HepG2 (cell line): Measurements from ENCODE around the gene RAB36. TPM values are rescaled to one million over a fixed set of nuclear protein-coding genes. Genes with fewer than 3 reads are reported as not detected.

Source experiments
- ELF4 ChIP-seq: sonication (generic); formaldehyde crosslinking; IDR thresholded peaks from 2 replicates; pipeline ENCODE4 v1.5.0; 2020; ENCODE audit warnings: missing genetic modification reagents, mild to moderate bottlenecking, moderate library complexity, borderline replicate concordance
- ESRRA ChIP-seq: sonication (generic); formaldehyde crosslinking; IDR thresholded peaks from 2 replicates; pipeline ENCODE4 v1.5.1; 2020; ENCODE audit warnings: mild to moderate bottlenecking, low read depth, missing genetic modification reagents
- NR1H2 ChIP-seq: sonication (generic); formaldehyde crosslinking; IDR thresholded peaks from 2 replicates; pipeline ENCODE4 v1.8.1; 2022; ENCODE audit warnings: low read depth, missing genetic modification reagents, borderline replicate concordance
- PCBP1 ChIP-seq: fragments of 200-400 bp; formaldehyde crosslinking; IDR thresholded peaks from 2 replicates; pipeline ENCODE4 v1.6.1; 2017; ENCODE audit warnings: mild to moderate bottlenecking, low read depth, low read length, borderline replicate concordance
- PITX1 ChIP-seq: sonication (generic); formaldehyde crosslinking; IDR thresholded peaks from 2 replicates; pipeline ENCODE4 v1.5.1; 2020; ENCODE audit warnings: mild to moderate bottlenecking, missing genetic modification reagents
- SATB2 ChIP-seq: sonication (generic); formaldehyde crosslinking; IDR thresholded peaks from 2 replicates; pipeline ENCODE4 v1.5.0; 2020; ENCODE audit warnings: missing genetic modification reagents
- SIX1 ChIP-seq: sonication (generic); formaldehyde crosslinking; IDR thresholded peaks from 2 replicates; pipeline ENCODE4 v1.4.0; 2020; ENCODE audit warnings: missing genetic modification reagents, borderline replicate concordance
- SNAPC4 ChIP-seq: sonication (generic); formaldehyde crosslinking; IDR thresholded peaks from 2 replicates; pipeline ENCODE4 v1.4.0; 2020; ENCODE audit warnings: mild to moderate bottlenecking, missing genetic modification reagents
- SRY ChIP-seq: sonication (generic); formaldehyde crosslinking; IDR thresholded peaks from 2 replicates; pipeline ENCODE4 v1.8.0; 2022; ENCODE audit warnings: mild to moderate bottlenecking, missing genetic modification reagents
- XRCC5 ChIP-seq: fragments of 200-400 bp; formaldehyde crosslinking; optimal IDR thresholded peaks from 2 replicates; pipeline ENCODE3; 2017; ENCODE audit warnings: mild to moderate bottlenecking, low read length
- YY1 ChIP-seq: IDR thresholded peaks from 2 replicates; pipeline ENCODE4 v1.6.1; 2011; ENCODE audit warnings: low read length, low read depth, moderate library complexity, mild to moderate bottlenecking; ENCODE audit not compliant: insufficient read depth, insufficient replicate concordance
- ZBTB3 ChIP-seq: sonication (generic); formaldehyde crosslinking; IDR thresholded peaks from 2 replicates; pipeline ENCODE4 v1.4.0; 2020; ENCODE audit warnings: low read depth, mild to moderate bottlenecking, moderate library complexity, missing genetic modification reagents, borderline replicate concordance
- ZBTB42 ChIP-seq: sonication (generic); formaldehyde crosslinking; IDR thresholded peaks from 2 replicates; pipeline ENCODE4 v1.5.0; 2020; ENCODE audit warnings: mild to moderate bottlenecking, missing genetic modification reagents
- ZFP91 ChIP-seq: sonication (generic); formaldehyde crosslinking; IDR thresholded peaks from 2 replicates; pipeline ENCODE4 v1.9.0; 2022; ENCODE audit warnings: missing genetic modification reagents, mild to moderate bottlenecking, borderline replicate concordance
- ZNF138 ChIP-seq: sonication (generic); formaldehyde crosslinking; IDR thresholded peaks from 2 replicates; pipeline ENCODE4 v1.5.0; 2020; ENCODE audit warnings: mild to moderate bottlenecking, low read depth, missing genetic modification reagents
- ZNF839 ChIP-seq: sonication (generic); formaldehyde crosslinking; IDR thresholded peaks from 2 replicates; pipeline ENCODE4 v1.4.0; 2020; ENCODE audit warnings: missing genetic modification reagents, mild to moderate bottlenecking, borderline replicate concordance
- ZSCAN5A ChIP-seq: sonication (generic); formaldehyde crosslinking; IDR thresholded peaks from 2 replicates; pipeline ENCODE4 v1.8.0; 2022; ENCODE audit warnings: mild to moderate bottlenecking, missing genetic modification reagents, borderline replicate concordance
- ZZZ3 ChIP-seq: sonication (generic); formaldehyde crosslinking; IDR thresholded peaks from 2 replicates; pipeline ENCODE4 v1.4.0; 2020; ENCODE audit warnings: missing genetic modification reagents, mild to moderate bottlenecking, borderline replicate concordance
- polyA plus RNA-seq, 8 experiments: library from polyadenylated mRNA; depleted of rRNA in 3 of 8; stranded (reverse) in 7 of 8; unstranded in 1 of 8; fragments of >200 nt; fragmentation: Illumina TruSeq in 4 of 8; extraction: Trizol in 4 of 8; gene quantifications; 2 replicates each; pipeline versions ENCODE4 v1.2.1 to v1.2.3, GENCODE V29; 2011 to 2016; ENCODE audit warnings: low read depth in 4 of 8, missing spikeins in 1 of 8, mixed read lengths in 1 of 8; ENCODE audit not compliant: insufficient read depth in 1 of 8
- total RNA-seq, 5 experiments: library from RNA; depleted of rRNA; stranded (reverse); fragments of >200 nt; fragmentation: Illumina TruSeq; extraction: Trizol; gene quantifications; 2 replicates each; pipeline ENCODE4 v1.2.3, GENCODE V29; 2016; ENCODE audit warnings: low read depth in 1 of 5

The RAB36 gene
- total and polyA plus RNA-seq, 2 of the 13 experiments (the other 11 are each of a cell fraction or from before 2014, with no cell fraction given), result 0.24 to 0.86 TPM

- no peak for TF ChIP-seq SRY (CRISPR knock-in tag)
- TF ChIP-seq ZNF839, result no peak
- no peak for TF ChIP-seq NR1H2
- no peak for TF ChIP-seq ELF4 (CRISPR knock-in tag)
- no peak for TF ChIP-seq ZNF138
- TF ChIP-seq PITX1 (CRISPR knock-in tag), result no peak
- TF ChIP-seq ZBTB42 (CRISPR knock-in tag), result no peak
- no peak for TF ChIP-seq PCBP1
- TF ChIP-seq ZZZ3, result no peak
- peak; percentile 24 for TF ChIP-seq XRCC5
- TF ChIP-seq SIX1 (CRISPR knock-in tag), result no peak
- TF ChIP-seq ZFP91, result peak; percentile 41; the same call in 1 of the 2 replicates
- TF ChIP-seq ZSCAN5A, result no peak
- TF ChIP-seq ESRRA (CRISPR knock-in tag), result no peak
- no peak for TF ChIP-seq SATB2 (CRISPR knock-in tag)
- no peak for TF ChIP-seq SNAPC4 (CRISPR knock-in tag)
- no peak for TF ChIP-seq YY1
- no peak for TF ChIP-seq ZBTB3 (CRISPR knock-in tag)
These were observed at the start of gene RAB36 (continued) for GRCh38 chr22:23144932-23145877.
